ENCODE measurements around the gene TNC.
A peak's percentile ranks its signal among the peaks of the same experiment; 100 is the strongest.

Gene TNC

GRCh38 chr9:115115924-115116323 is 2.0 kb downstream of the TNC start:
- Histone ChIP-seq H3K9me3 (ENCODE audit: control insufficient read depth, low read length) (no peaks in the 10 kb centered on the region), H3K4ac (ENCODE audit: low read depth in 1 of 2, low read length in 2 of 2) (no peak overlapping the region), H3K4me3 (ENCODE audit: insufficient read depth in 1 of 2, low read depth in 1 of 2, low read length in 2 of 2) (peak overlapping the region in 1 of 2 experiments; percentile 81), H2BK12ac (ENCODE audit: low read length in 2 of 2) (no peak overlapping the region), H3K18ac (ENCODE audit: low read depth in 1 of 2, low read length in 2 of 2) (no peak overlapping the region), H3K27me3 (ENCODE audit: control insufficient read depth in 1 of 2, insufficient read depth in 1 of 2, low read length in 2 of 2) (no peaks in the 10 kb centered on the region), H4K91ac (ENCODE audit: low read length) (no peak overlapping the region), H2BK120ac (ENCODE audit: low read depth, low read length) (no peak overlapping the region), H3K9ac (ENCODE audit: low read length) (peak overlapping the region; percentile 85), H3K4me1 (ENCODE audit: control insufficient read depth, insufficient read depth, low read depth, low read length) (peaks cover 2% of the 10 kb centered on the region), H3K4me2 (ENCODE audit: low read length, poor library complexity, severe bottlenecking) (peak overlapping the region; percentile 68), H4K8ac (ENCODE audit: low read length) (no peak overlapping the region), H3K27ac (ENCODE audit: low read length, poor library complexity, severe bottlenecking) (peak overlapping the region; percentile 86), H2BK5ac (ENCODE audit: low read depth, low read length, poor library complexity, severe bottlenecking) (no peak overlapping the region), H3K36me3 (ENCODE audit: control insufficient read depth in 1 of 2, insufficient read depth in 2 of 2, low read depth in 1 of 2, low read length in 2 of 2) (peaks cover 4 to 36% of the 10 kb centered on the region in 2 experiments), H3K23ac (ENCODE audit: low read length in 2 of 2) (no peak overlapping the region), H3K79me1 (replicated peaks; ENCODE audit: low read length, poor library complexity, severe bottlenecking) (peaks cover 8% of the 10 kb centered on the region), H2AK5ac (ENCODE audit: low read length, severe bottlenecking) (no peak overlapping the region), H2AFZ (ENCODE audit: low read depth, low read length) (no peak overlapping the region), H3K14ac (ENCODE audit: low read length in 2 of 2) (no peak overlapping the region), H2BK15ac (ENCODE audit: low read depth, poor library complexity, severe bottlenecking) (no peak overlapping the region)
- peak; percentile 43 for DNase-seq
- WGBS: 10% methylated on average over 1 of the region's 1 CpG

GRCh38 chr9:115115117-115115880 is 2.7 kb downstream of the TNC start:
- peak overlapping the region; percentile 23 for H3K4me2 ChIP-seq (ENCODE audit: low read length, poor library complexity, severe bottlenecking)
- no peak overlapping the region for H2BK12ac ChIP-seq (ENCODE audit: low read length in 2 of 2)
- no peak overlapping the region for H4K91ac ChIP-seq (ENCODE audit: low read length)
- H2AK5ac ChIP-seq (ENCODE audit: low read length, severe bottlenecking): peak overlapping the region; percentile 92
- no peak overlapping the region for H4K8ac ChIP-seq (ENCODE audit: low read length)
- no peak overlapping the region for H3K23ac ChIP-seq (ENCODE audit: low read length in 2 of 2)
- 56% methylated on average over 1 of the region's 2 CpGs for WGBS
- no peak overlapping the region for H2BK15ac ChIP-seq (ENCODE audit: low read depth, poor library complexity, severe bottlenecking)
- H3K18ac ChIP-seq (ENCODE audit: low read depth in 1 of 2, low read length in 2 of 2): no peak overlapping the region
- H3K36me3 ChIP-seq (ENCODE audit: control insufficient read depth in 1 of 2, insufficient read depth in 2 of 2, low read depth in 1 of 2, low read length in 2 of 2): peaks cover 4 to 39% of the 10 kb centered on the region in 2 experiments
- no peaks in the 10 kb centered on the region for H3K9me3 ChIP-seq (ENCODE audit: control insufficient read depth, low read length)
- DNase-seq: no peak
- H3K4me3 ChIP-seq (ENCODE audit: insufficient read depth in 1 of 2, low read depth in 1 of 2, low read length in 2 of 2): peak overlapping the region in 1 of 2 experiments; percentile 81
- H3K27ac ChIP-seq (ENCODE audit: low read length, poor library complexity, severe bottlenecking): peak overlapping the region; percentile 86
- no peak overlapping the region for H2AFZ ChIP-seq (ENCODE audit: low read depth, low read length)
- peaks cover 3% of the 10 kb centered on the region for H3K4me1 ChIP-seq (ENCODE audit: control insufficient read depth, insufficient read depth, low read depth, low read length)
- no peaks in the 10 kb centered on the region for H3K27me3 ChIP-seq (ENCODE audit: control insufficient read depth in 1 of 2, insufficient read depth in 1 of 2, low read length in 2 of 2)
- no peak overlapping the region for H2BK5ac ChIP-seq (ENCODE audit: low read depth, low read length, poor library complexity, severe bottlenecking)
- peaks cover 8% of the 10 kb centered on the region for H3K79me1 ChIP-seq (replicated peaks; ENCODE audit: low read length, poor library complexity, severe bottlenecking)
- H3K4ac ChIP-seq (ENCODE audit: low read depth in 1 of 2, low read length in 2 of 2): no peak overlapping the region
- no peak overlapping the region for H2BK120ac ChIP-seq (ENCODE audit: low read depth, low read length)
- peak overlapping the region; percentile 85 for H3K9ac ChIP-seq (ENCODE audit: low read length)
- H3K14ac ChIP-seq (ENCODE audit: low read length in 2 of 2): no peak overlapping the region

- no peak for DNase-seq
- H4K91ac ChIP-seq (ENCODE audit: low read length): no peak overlapping the region
- H2AFZ ChIP-seq (ENCODE audit: low read depth, low read length): no peak overlapping the region
- H2BK15ac ChIP-seq (ENCODE audit: low read depth, poor library complexity, severe bottlenecking): no peak overlapping the region
- peaks cover 8% of the 10 kb centered on the region for H3K79me1 ChIP-seq (replicated peaks; ENCODE audit: low read length, poor library complexity, severe bottlenecking)
- H3K4me2 ChIP-seq (ENCODE audit: low read length, poor library complexity, severe bottlenecking): no peak overlapping the region
- no peak overlapping the region for H4K8ac ChIP-seq (ENCODE audit: low read length)
- no peaks in the 10 kb centered on the region for H3K9me3 ChIP-seq (ENCODE audit: control insufficient read depth, low read length)
- H3K18ac ChIP-seq (ENCODE audit: low read depth in 1 of 2, low read length in 2 of 2): no peak overlapping the region
- no peak overlapping the region for H2BK5ac ChIP-seq (ENCODE audit: low read depth, low read length, poor library complexity, severe bottlenecking)
- no peak overlapping the region for H3K4ac ChIP-seq (ENCODE audit: low read depth in 1 of 2, low read length in 2 of 2)
- no peak overlapping the region for H2BK120ac ChIP-seq (ENCODE audit: low read depth, low read length)
- peaks cover 4 to 44% of the 10 kb centered on the region in 2 experiments for H3K36me3 ChIP-seq (ENCODE audit: control insufficient read depth in 1 of 2, insufficient read depth in 2 of 2, low read depth in 1 of 2, low read length in 2 of 2)
- no peak overlapping the region for H3K9ac ChIP-seq (ENCODE audit: low read length)
- H3K14ac ChIP-seq (ENCODE audit: low read length in 2 of 2): no peak overlapping the region
- no CpG with 5 or more reads among the region's 2 CpGs for WGBS
- no peak overlapping the region for H2BK12ac ChIP-seq (ENCODE audit: low read length in 2 of 2)
- peak overlapping the region; percentile 86 for H3K27ac ChIP-seq (ENCODE audit: low read length, poor library complexity, severe bottlenecking)
- H3K27me3 ChIP-seq (ENCODE audit: control insufficient read depth in 1 of 2, insufficient read depth in 1 of 2, low read length in 2 of 2): no peaks in the 10 kb centered on the region
- H3K4me3 ChIP-seq (ENCODE audit: insufficient read depth in 1 of 2, low read depth in 1 of 2, low read length in 2 of 2): peak overlapping the region in 1 of 2 experiments; percentile 81
- H3K4me1 ChIP-seq (ENCODE audit: control insufficient read depth, insufficient read depth, low read depth, low read length): peaks cover 6% of the 10 kb centered on the region
- H2AK5ac ChIP-seq (ENCODE audit: low read length, severe bottlenecking): peak overlapping the region; percentile 18
- no peak overlapping the region for H3K23ac ChIP-seq (ENCODE audit: low read length in 2 of 2)
Observed at GRCh38 chr9:115114546-115114945, 3.4 kb downstream of the TNC start.

- peaks cover 4 to 46% of the 10 kb centered on the region in 2 experiments for H3K36me3 ChIP-seq (ENCODE audit: control insufficient read depth in 1 of 2, insufficient read depth in 2 of 2, low read depth in 1 of 2, low read length in 2 of 2)
- H2BK12ac ChIP-seq (ENCODE audit: low read length in 2 of 2): no peak overlapping the region
Observed at GRCh38 chr9:115114084-115114483, 3.9 kb downstream of the TNC start.

More at GRCh38 chr9:115114084-115114483, 3.9 kb downstream of the TNC start:
- Histone ChIP-seq H2AFZ (ENCODE audit: low read depth, low read length) (no peak overlapping the region), H3K9me3 (ENCODE audit: control insufficient read depth, low read length) (no peaks in the 10 kb centered on the region), H3K79me1 (replicated peaks; ENCODE audit: low read length, poor library complexity, severe bottlenecking) (peaks cover 8% of the 10 kb centered on the region), H3K27me3 (ENCODE audit: control insufficient read depth in 1 of 2, insufficient read depth in 1 of 2, low read length in 2 of 2) (no peaks in the 10 kb centered on the region), H3K27ac (ENCODE audit: low read length, poor library complexity, severe bottlenecking) (peak overlapping the region; percentile 86), H3K4me1 (ENCODE audit: control insufficient read depth, insufficient read depth, low read depth, low read length) (peaks cover 6% of the 10 kb centered on the region), H3K4me3 (ENCODE audit: insufficient read depth in 1 of 2, low read depth in 1 of 2, low read length in 2 of 2) (no peak overlapping the region), H4K8ac (ENCODE audit: low read length) (no peak overlapping the region), H2BK5ac (ENCODE audit: low read depth, low read length, poor library complexity, severe bottlenecking) (no peak overlapping the region), H2BK120ac (ENCODE audit: low read depth, low read length) (no peak overlapping the region), H3K9ac (ENCODE audit: low read length) (no peak overlapping the region), H4K91ac (ENCODE audit: low read length) (no peak overlapping the region), H3K4ac (ENCODE audit: low read depth in 1 of 2, low read length in 2 of 2) (no peak overlapping the region), H3K4me2 (ENCODE audit: low read length, poor library complexity, severe bottlenecking) (no peak overlapping the region), H3K23ac (ENCODE audit: low read length in 2 of 2) (no peak overlapping the region), H2AK5ac (ENCODE audit: low read length, severe bottlenecking) (peak overlapping the region; percentile 18), H3K18ac (ENCODE audit: low read depth in 1 of 2, low read length in 2 of 2) (no peak overlapping the region), H2BK15ac (ENCODE audit: low read depth, poor library complexity, severe bottlenecking) (no peak overlapping the region), H3K14ac (ENCODE audit: low read length in 2 of 2) (no peak overlapping the region)
- WGBS: 89% methylated on average over 4 of the region's 4 CpGs
- DNase-seq: no peak
